Dermis blood vessel endothelial cell (primary cell): Measurements from ENCODE around the gene CACNA1B. TPM values are rescaled to one million over a fixed set of nuclear protein-coding genes. Genes with fewer than 3 reads are reported as not detected.

Experiments used
- DNase-seq: peaks from one replicate; pipeline ENCODE4 v3.0.0; 2010
- total RNA-seq: library from RNA; depleted of rRNA; stranded (reverse); fragments of >200 nt; gene quantifications from 2 replicates; pipeline ENCODE4 v1.2.3, GENCODE V29; 2014

Gene CACNA1B
- total RNA-seq, 1 donor from 2014 or later: 0.17 TPM

- no peak for DNase-seq
These were observed 90.7 kb downstream of the CACNA1B start for GRCh38 chr9:137968235-137968634.

GRCh38 chr9:137969008-137969407 lies 91.4 kb downstream of the CACNA1B start:
- no peak for DNase-seq

GRCh38 chr9:137969685-137970084 lies 92.1 kb downstream of the CACNA1B start:
- DNase-seq: no peak

- DNase-seq: no peak
These were observed 92.5 kb downstream of the CACNA1B start for GRCh38 chr9:137970098-137970497.

- no peak for DNase-seq
These were observed 93.3 kb downstream of the CACNA1B start for GRCh38 chr9:137970686-137971476.

GRCh38 chr9:137971477-137972138 lies 94.0 kb downstream of the CACNA1B start:
- no peak for DNase-seq

GRCh38 chr9:137972355-137972987 lies 94.9 kb downstream of the CACNA1B start:
- no peak for DNase-seq

- no peak for DNase-seq
These were observed 95.4 kb downstream of the CACNA1B start for GRCh38 chr9:137972988-137973470.

GRCh38 chr9:137973829-137974416 lies 96.3 kb downstream of the CACNA1B start:
- DNase-seq: no peak

GRCh38 chr9:137974746-137975526 lies 97.4 kb downstream of the CACNA1B start:
- no peak for DNase-seq

GRCh38 chr9:137975527-137975913 lies 97.9 kb downstream of the CACNA1B start:
- no peak for DNase-seq

- no peak for DNase-seq
These were observed 98.5 kb downstream of the CACNA1B start for GRCh38 chr9:137975936-137976565.

GRCh38 chr9:137977571-137978261 lies 100.1 kb downstream of the CACNA1B start:
- no peak for DNase-seq

GRCh38 chr9:137978262-137978714 lies 100.7 kb downstream of the CACNA1B start:
- no peak for DNase-seq

- DNase-seq: no peak
These were observed 104.6 kb downstream of the CACNA1B start for GRCh38 chr9:137982200-137982599.

GRCh38 chr9:137984005-137984404 lies 106.4 kb downstream of the CACNA1B start:
- no peak for DNase-seq

- DNase-seq: no peak
These were observed 107.1 kb downstream of the CACNA1B start for GRCh38 chr9:137984520-137985257.

GRCh38 chr9:137985637-137986071 lies 108.1 kb downstream of the CACNA1B start:
- no peak for DNase-seq

- no peak for DNase-seq
These were observed 108.9 kb downstream of the CACNA1B start for GRCh38 chr9:137986268-137987099.
